ENCODE measurements around the gene ZFYVE9. TPM values are rescaled to one million over a fixed set of nuclear protein-coding genes. Genes with fewer than 3 reads are reported as not detected.

ZFYVE9 gene
- total and polyA plus RNA-seq, 2 of the 8 experiments (the other 6 are each of a cell fraction or from before 2014, with no cell fraction given) = 5.8 to 26.5 TPM

GRCh38 chr1:52296345-52296744 lies 154.5 kb downstream of the ZFYVE9 start:
- Histone ChIP-seq H3K4me3 (ENCODE audit: extremely low read depth in 1 of 4, insufficient read depth in 2 of 4, low read depth in 3 of 4, low read length in 4 of 4) (no peak overlapping the region), H4K8ac (ENCODE audit: extremely low read depth, insufficient read depth, low read length) (no peak overlapping the region), H3K23ac (ENCODE audit: insufficient read length) (no peak overlapping the region), H3K9ac (replicated peaks in 1 of 4; ENCODE audit: extremely low read depth in 1 of 4, low read depth in 3 of 4, low read length in 3 of 4) (no peak overlapping the region), H3K79me1 (ENCODE audit: low read depth, low read length) (peaks cover 4% of the 10 kb centered on the region; the same call in 1 of the 2 replicates), H3K23me2 (ENCODE audit: low read depth, low read length) (no peaks in the 10 kb centered on the region), H4K20me1 (replicated peaks in 1 of 2; ENCODE audit: control insufficient read depth in 1 of 2, insufficient read depth in 2 of 2, low read length in 2 of 2) (no peaks in the 10 kb centered on the region), H3K14ac (ENCODE audit: insufficient read length) (no peak overlapping the region), H3K18ac (ENCODE audit: extremely low read depth, low read length) (no peak overlapping the region), H2BK5ac (ENCODE audit: low read depth, low read length) (no peak overlapping the region), H3K36me3 (ENCODE audit: control insufficient read depth in 2 of 4, insufficient read depth in 4 of 4, low read length in 3 of 4) (peaks cover 0 to 5% (median 0%) of the 10 kb centered on the region in 4 experiments; a peak in 1 of 8 replicates), H4K91ac (replicated peaks; ENCODE audit: insufficient read length, low read length) (no peak overlapping the region), H2AFZ (ENCODE audit: low read length) (no peak overlapping the region), H2BK12ac (ENCODE audit: low read depth, low read length) (no peak overlapping the region), H3K56ac (replicated peaks; ENCODE audit: insufficient read length, low read depth, low read length) (no peak overlapping the region), H3K4me2 (ENCODE audit: insufficient read depth in 1 of 2, low read depth in 2 of 2, low read length in 2 of 2) (no peak overlapping the region), H2BK15ac (ENCODE audit: low read length) (no peak overlapping the region), H4K5ac (ENCODE audit: insufficient read length, low read depth, low read length) (no peak overlapping the region), H2AK5ac (ENCODE audit: low read depth, low read length) (no peak overlapping the region), H3K27ac (ENCODE audit: low read depth, low read length) (no peak overlapping the region), H3K79me2 (ENCODE audit: control insufficient read depth in 1 of 2, insufficient read depth in 2 of 2, low read length in 2 of 2) (no peaks in the 10 kb centered on the region), H2BK120ac (replicated peaks; ENCODE audit: low read depth, low read length) (no peak overlapping the region), H2BK20ac (ENCODE audit: low read length) (no peak overlapping the region), H3K9me3 (ENCODE audit: insufficient read depth in 2 of 2, low read depth in 1 of 2, low read length in 1 of 2) (no peaks in the 10 kb centered on the region), H3K4me1 (replicated peaks in 1 of 4; ENCODE audit: control insufficient read depth in 3 of 4, insufficient read depth in 4 of 4, low read length in 3 of 4) (no peaks in the 10 kb centered on the region), H3K4ac (replicated peaks; ENCODE audit: insufficient read length, low read depth, low read length) (no peak overlapping the region), H3K27me3 (replicated peaks in 1 of 4; ENCODE audit: control insufficient read depth in 3 of 4, extremely low read depth in 1 of 4, insufficient read depth in 3 of 4, low read length in 3 of 4) (no peaks in the 10 kb centered on the region)
- FAIRE-seq = no peak
- TF ChIP-seq FOSL1 (IDR thresholded peaks at IDR 0.05; ENCODE audit: insufficient read depth, low read depth, low read length) = no peak
- TF ChIP-seq CTCF (IDR thresholded peaks at IDR 0.05; ENCODE audit: control extremely low read depth in 1 of 3, insufficient read depth in 1 of 3, low read depth in 1 of 3, low read length in 3 of 3) = peak in 2 of 3 experiments; percentile 64 to 73; a peak in 3 of 4 replicates
- TF ChIP-seq TBP (IDR thresholded peaks at IDR 0.05; ENCODE audit: low read depth, low read length) = no peak
- TF ChIP-seq RAD21 (IDR thresholded peaks at IDR 0.05 in 1 of 2, conservative IDR thresholded peaks at IDR 0.05 in 1 of 2; ENCODE audit: low read depth in 2 of 2, low read length in 2 of 2) = peak; percentile 77 to 81
- TF ChIP-seq NANOG (IDR thresholded peaks at IDR 0.05; ENCODE audit: insufficient read depth, low read depth, low read length, poor library complexity, severe bottlenecking) = no peak
- TF ChIP-seq POLR2AphosphoS5 (IDR thresholded peaks at IDR 0.05; ENCODE audit: low read depth, low read length) = no peak
- CTCF ChIA-PET (ENCODE audit: partially characterized antibody) = interaction anchor here (0.6 to 3.8 kb wide), 28 partner anchors 8 to 225 kb away, joined by 3 to 25 read pairs (median 4); partner anchors contain the start of gene ZFYVE9
- POLR2A ChIA-PET (ENCODE audit: partially characterized antibody) = interaction anchor here (1.4 kb wide), 1 partner anchor 154 kb away, joined by 3 read pairs; no protein-coding TSS in a partner anchor
- 34% methylated on average over 2 of the region's 2 CpGs; no CpG with 5 or more reads in 1 of the 2 experiments for WGBS, 2 experiments (ENCODE audit: extremely low coverage in 1 of 2, insufficient coverage in 1 of 2, insufficient read length in 1 of 2, insufficient replicate concordance in 2 of 2, low coverage in 1 of 2, low lambda C conversion rate in 2 of 2, missing lambda C conversion rate in 1 of 2)
- no peak for DNase-seq (ENCODE audit: low read depth in 1 of 2, low spot score in 2 of 2)

Data from H1 (cell line).